Stimulated activated CD4-positive, alpha-beta T cell treated with anti-CD3 and anti-CD28 coated beads, TNF-alpha, amount 100 ng/mL, for 48 hours (primary cell): ENCODE measurements around the gene LDB3.
A peak's percentile ranks its signal among the peaks of the same experiment; 100 is the strongest.
"Not testable (repeated sequence)": the region's sequence is repeated elsewhere in the genome, so short reads cannot be mapped to it uniquely, and the experiment has no call there.

ENCODE experiments used
- DNase-seq, 3 donors: peaks; one replicate each; pipeline ENCODE4 v3.0.0-alpha.2; 2020; ENCODE audit warnings: low read depth in 3 of 3

Gene LDB3

DNA sequence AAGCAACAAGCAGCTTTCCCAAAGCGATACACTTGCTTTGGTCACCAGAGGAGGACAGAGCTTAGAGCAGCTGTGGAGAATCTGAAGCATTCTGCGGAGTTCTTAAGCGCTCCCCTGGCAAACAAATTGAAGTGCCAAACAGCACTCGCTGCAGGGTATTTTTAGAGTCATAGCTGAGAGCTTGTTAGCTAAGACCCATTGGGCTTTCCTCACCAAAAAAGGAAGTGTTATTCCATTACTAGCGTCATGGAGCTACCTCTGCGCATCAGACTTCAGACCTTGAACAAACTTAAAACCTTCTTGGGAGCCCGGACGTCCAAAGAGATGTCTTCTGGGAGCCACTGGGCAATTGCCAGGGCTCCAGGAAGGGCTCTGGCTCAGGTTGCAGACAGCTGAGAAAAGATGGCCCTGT, 65.0 kb downstream of the LDB3 start:
- DNase-seq, result no peak

GRCh38 chr10:86734207-86734988, 66.1 kb downstream of the LDB3 start:
- DNase-seq, result no peak

- DNase-seq, result not testable (repeated sequence)
Observed at GRCh38 chr10:86735278-86735677, 67.0 kb downstream of the LDB3 start.

DNA sequence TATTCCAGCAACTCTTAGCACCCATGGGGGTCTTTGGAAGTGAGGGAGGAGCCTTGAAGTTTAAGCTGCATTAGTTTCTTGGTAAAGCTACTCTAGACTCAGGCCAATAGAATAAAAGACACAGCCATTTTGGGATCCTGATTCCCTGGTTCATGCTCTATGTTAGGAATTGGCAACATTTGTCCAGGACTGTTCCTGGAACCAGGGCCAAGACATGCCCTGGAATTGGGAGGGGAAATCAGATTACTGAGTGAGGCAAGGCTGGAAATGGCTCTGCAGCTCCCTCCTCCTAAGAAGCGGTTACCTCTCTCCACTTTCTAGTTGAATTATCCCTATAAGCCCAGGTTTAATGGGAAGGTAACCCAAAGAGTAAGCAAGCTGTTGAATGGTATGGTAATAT, 73.9 kb downstream of the LDB3 start:
- no peak for DNase-seq

DNA sequence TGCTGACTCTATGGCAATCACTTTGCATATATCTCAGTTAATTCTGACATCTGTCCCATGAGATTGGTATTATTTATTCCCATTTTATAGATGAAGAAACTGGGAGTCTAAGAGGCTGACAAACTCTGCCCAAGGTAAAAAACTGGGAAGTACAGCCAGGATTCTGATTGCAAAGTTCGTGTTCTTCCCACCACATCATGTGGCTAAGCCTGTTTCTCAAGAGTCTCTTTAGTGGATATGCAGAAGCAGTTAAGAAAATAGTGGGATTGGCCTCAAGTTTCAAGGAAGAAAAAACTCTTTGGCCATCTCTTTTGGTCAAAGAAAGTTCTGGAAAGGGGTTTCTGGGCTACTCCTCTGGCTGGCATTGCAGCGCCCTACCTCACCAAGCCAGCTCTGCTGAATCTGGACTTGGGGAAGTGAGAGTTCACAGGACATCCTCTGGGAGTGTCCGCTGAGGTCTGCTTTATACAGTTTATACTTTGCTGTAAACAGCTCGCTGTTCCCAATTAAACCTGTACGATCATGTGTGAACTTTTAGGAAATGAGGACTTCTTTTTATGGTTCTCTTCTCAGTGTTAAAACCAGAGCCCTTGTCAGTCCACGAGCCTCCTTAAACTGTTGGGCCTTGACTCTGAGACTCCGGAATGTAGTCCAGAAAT, 75.9 kb downstream of the LDB3 start:
- DNase-seq, result no peak

- DNase-seq, result no peak
Observed at GRCh38 chr10:86747796-86748581, 79.7 kb downstream of the LDB3 start.

GRCh38 chr10:86749854-86750253, 81.5 kb downstream of the LDB3 start:
- DNase-seq, result no peak

DNA sequence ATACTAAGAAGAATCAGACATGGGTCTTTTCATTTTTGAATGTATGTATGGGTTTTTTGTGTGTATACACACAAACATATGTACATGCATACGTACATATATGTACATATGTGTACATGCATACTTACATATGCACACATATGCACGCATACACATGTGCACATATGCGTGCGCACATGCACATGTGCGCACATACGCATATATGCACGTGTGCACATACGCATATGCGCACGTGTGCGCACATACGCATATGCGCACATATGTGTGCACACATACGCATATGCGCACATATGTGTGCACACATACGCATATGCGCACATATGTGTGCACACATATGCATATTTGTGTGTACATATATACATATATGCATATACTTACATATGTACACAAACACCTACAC, 83.2 kb downstream of the LDB3 start:
- no peak for DNase-seq

DNA sequence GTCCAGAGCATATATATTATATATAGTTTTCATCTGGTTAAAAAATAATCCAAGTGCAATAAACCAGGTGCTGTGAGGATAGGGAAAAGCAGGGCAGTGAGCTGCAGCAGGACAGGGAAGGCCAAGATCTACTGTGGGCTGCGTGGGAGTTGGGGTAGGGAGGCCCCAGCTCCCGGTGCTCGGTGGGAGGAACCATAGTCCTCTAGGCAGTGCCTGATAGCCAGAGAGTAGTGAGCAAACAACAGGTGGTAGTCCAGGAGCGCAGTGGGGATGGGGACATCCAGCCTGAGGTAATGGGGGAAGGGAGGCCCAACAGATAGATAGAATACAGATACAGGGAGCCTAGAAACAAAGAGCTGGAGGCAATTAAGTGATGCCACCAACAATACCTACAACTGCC, 84.0 kb downstream of the LDB3 start:
- DNase-seq, result no peak

DNA sequence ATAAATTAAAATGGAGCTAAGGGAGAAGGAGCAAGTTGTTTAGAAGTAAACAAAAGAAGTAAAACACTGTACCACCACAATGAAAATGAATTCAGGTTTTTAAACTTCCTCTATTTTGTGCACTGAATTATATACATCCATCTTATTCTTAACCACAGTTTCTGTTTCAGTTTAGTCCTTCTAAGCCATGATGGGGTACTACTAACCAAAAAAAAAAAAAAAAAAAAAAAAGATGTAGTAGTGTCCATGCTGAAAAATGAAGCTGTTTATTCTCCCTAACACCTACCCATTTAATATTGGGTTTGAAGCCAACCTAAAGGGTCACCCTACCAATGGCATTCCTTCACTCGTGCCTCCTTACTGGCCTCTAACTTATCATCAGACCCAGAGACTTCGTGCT, 84.7 kb downstream of the LDB3 start:
- DNase-seq, result no peak

GRCh38 chr10:86753638-86754434, 85.5 kb downstream of the LDB3 start:
- DNase-seq, result no peak

GRCh38 chr10:86755454-86755739, 87.1 kb downstream of the LDB3 start:
- DNase-seq, result no peak

DNA sequence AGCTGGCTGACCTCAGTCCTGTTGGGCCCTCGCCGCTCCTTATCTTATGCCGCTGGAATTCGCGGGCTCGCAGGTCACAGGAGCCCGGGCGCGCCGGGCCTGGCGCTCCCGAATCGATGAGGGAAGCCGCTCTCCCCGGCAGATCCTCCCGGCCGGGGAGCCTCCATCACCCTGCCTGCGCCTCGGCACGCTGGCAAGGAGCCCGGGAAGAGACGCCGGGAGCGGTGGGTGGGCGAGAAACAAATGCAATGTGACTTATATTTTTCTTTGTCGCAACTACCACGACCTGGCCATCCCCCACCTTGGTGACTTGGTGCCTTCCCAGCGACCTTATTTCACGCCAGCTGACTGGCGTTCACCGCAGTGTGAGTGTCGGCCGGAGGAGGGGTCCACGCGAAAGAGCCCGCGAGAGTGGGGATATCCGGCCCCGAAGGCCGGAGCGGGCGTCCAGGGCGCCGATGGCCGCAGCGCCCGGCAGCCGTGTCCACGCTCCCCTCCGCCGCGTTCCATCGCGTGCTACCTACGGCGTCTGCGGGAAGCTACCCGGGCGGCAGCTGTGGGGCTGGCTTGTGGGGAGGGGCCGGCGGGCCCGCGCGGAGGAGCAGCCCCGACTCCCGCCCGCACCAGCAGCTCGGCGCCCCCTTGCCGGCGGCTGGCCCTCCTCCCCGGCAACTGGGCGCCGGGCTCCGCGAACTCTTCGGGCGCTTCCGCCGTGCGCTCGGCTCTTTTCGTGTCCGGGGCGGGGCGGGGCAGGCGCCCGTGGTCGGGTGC, 87.6 kb downstream of the LDB3 start:
- DNase-seq, result peak; percentile 69 to 85 (median 69)

DNA sequence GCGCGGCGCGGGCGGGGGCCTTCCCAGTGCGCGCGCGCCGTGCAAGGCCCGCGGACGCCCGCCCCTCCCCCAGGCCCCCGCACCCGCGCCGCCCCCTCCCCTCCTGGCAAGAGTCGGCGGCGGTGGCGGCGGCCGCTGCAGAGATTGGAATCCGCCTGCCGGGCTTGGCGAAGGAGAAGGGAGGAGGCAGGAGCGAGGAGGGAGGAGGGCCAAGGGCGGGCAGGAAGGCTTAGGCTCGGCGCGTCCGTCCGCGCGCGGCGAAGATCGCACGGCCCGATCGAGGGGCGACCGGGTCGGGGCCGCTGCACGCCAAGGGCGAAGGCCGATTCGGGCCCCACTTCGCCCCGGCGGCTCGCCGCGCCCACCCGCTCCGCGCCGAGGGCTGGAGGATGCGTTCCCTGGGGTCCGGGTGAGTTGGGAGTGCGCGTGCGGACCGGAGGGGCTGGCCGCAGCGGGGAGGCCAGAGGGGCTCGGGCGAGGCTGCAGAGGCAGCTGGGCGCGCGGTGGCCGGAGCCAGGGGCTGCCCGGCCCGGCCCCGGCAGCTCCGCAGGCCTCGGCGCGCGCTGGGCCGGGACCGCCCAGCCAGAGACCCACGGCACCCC, 88.3 kb downstream of the LDB3 start, which contains the start of gene BMPR1A:
TSS of gene BMPR1A (plus strand) at position 109 of the 602 bp plus-strand sequence. CDS start 119,400 bp downstream, outside the sequence.
- no peak for DNase-seq

DNA sequence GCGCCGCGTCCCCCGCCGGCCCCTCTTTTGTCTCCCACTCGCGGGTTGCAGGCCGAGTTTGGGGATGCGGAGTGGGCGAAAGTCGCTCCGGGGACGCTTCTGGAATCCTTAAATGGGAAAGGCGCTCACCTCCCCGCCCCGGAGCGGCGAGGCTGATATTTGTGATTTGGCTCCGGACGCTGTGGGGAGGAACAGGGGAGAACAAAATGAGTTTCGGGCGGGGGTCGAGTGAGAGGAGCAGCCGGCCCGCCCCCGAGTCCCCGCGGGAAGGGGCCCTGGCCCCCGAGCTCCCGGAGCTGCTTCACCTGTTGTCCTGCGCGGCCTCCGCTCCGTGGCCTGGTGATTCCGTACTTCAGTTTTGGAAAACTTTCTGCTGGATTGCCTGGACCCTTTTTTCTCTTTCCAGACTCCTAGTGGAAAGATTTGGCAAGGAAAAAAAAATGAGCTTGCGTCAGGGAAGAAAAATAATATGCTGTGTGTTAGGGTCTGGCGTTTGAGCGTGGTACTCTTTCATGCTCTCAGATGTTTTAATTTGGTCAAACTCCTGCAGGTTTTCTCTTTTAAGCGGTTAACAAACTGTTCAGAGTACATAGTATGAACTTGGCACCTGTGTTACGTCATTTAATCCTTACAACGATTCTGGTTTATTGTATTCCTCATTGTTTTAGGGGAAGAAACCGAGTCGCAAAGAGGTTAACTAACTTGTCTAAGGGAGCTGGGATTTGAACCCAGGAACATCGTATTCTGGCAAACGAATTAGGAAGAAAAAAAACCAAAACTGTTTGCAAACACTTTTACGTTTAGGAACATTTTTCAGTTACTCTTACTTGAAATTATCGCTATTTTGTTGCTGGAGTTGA, 89.0 kb downstream of the LDB3 start:
- DNase-seq, result no peak

DNA sequence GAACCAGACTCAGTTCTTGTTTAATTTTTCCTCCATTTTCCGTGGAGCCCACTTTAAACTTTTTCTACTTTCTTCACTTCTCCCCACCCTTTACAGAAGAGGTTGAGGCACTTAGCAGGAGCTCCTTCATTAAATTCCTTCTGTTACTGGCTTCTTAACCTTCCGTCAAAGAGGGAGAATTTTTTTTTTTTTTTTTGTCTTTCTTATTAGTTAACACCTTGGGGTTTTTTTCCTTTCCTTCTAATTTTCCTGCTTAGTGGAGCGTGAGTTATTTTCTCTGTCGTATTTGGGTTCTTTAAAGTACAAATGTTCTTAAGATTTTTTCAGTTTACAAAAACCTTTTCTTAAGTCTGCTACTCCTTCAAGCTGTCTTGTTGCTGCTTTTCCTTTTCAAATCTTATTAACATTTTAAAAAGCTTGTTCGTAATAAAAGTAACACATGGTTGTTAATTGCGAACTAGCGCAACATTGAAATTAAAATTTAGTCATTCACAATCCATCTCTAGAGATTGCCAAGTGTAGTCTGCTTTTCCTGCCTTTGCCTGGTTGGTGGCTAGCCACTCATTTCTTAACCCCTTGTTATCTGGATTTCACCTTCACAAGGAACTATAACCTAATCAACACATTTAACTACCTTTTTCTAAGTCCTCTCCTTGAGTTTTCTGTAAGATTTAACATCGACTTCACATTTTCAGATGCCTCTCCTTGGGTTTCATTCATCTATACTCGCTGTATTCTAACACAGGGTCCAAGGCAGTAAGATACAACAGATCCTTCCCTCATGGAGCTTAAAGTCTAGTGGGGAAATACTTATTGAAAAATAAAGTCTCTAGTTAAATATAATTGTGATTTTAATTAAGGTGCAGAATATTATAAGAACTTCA, 90.1 kb downstream of the LDB3 start:
- DNase-seq, result no peak

DNA sequence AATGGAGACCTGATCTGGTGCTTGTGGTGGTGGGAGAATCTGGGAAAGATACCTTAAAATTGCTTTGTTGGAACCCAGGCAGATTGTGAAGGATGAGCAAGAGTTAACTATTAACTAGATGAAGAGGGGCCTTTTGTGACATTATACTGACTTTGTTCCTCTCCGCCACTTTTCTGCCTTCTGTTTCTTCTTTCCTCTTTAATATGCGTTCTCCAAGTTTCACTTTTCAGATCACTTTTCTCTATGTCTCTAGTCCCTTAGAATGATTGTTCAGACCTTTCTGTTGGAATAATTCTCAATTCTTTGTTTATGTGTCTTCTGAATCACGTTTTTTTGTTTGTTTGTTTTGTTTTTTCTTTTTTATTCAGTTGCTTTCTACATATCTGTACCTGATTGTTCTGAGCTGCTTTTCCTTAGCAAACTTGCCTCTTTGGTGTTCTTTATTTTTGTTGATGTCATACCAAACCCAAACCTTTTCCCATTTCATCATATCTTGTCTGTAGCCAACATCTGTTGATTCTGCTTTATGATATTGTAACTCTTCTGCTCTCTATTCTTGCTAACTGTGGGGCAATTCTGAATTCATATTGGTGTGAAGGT, 90.9 kb downstream of the LDB3 start:
- DNase-seq, result no peak

GRCh38 chr10:86763404-86763803, 95.1 kb downstream of the LDB3 start:
- no peak for DNase-seq
